ENCODE results near the gene DARS1.

GRCh38 chr2:135985826-135986393 lies 484 bp upstream of the DARS1 start:
- TF ChIP-seq CTCF (IDR thresholded peaks at IDR 0.05; ENCODE audit: borderline replicate concordance, extremely low read depth, low read length, poor library complexity, severe bottlenecking) (no peak), EZH2 (IDR thresholded peaks at IDR 0.05; ENCODE audit: borderline replicate concordance, low read depth, low read length, severe bottlenecking) (no peak)

Measured in DND-41 (cell line).